Neural cell (in vitro differentiated cells): ENCODE measurements around the gene PDGFA. TPM values are rescaled to one million over a fixed set of nuclear protein-coding genes. Genes with fewer than 3 reads are reported as not detected.

Experiments
- H2AFZ ChIP-seq: fragments of 200-600, 300-800 bp; sonication (generic), shearing (Covaris generic); 2 replicates; pipeline ENCODE4 v1.6.0; 2014; ENCODE audit warnings: low read depth, mild to moderate bottlenecking, antibody characterized with exemption, low read length, moderate library complexity
- H3F3A ChIP-seq: fragments of 200-600 bp; shearing (Covaris generic); 2 replicates; pipeline ENCODE4 v1.6.1; 2016; ENCODE audit warnings: mild to moderate bottlenecking, moderate library complexity, mixed read lengths, antibody characterized with exemption, low read length; ENCODE audit not compliant: insufficient read depth, poor library complexity, severe bottlenecking
- H3K27ac ChIP-seq: fragments of 200-600, 300-800 bp; sonication (generic), shearing (Covaris generic); 2 replicates; pipeline ENCODE4 v1.5.1; 2014; ENCODE audit warnings: mild to moderate bottlenecking, low read length, moderate library complexity
- H3K27me3 ChIP-seq: fragments of 300-800, 200-600 bp; sonication (generic), shearing (Covaris generic); 2 replicates; pipeline ENCODE4 v1.6.0; 2014; ENCODE audit warnings: mild to moderate bottlenecking, low read depth, low read length, moderate library complexity; ENCODE audit not compliant: insufficient read depth
- H3K36me3 ChIP-seq: fragments of 300-800, 200-600 bp; sonication (generic), shearing (Covaris generic); 2 replicates; pipeline ENCODE4 v1.5.1; 2014; ENCODE audit warnings: mild to moderate bottlenecking, antibody characterized with exemption, low read length, moderate library complexity; ENCODE audit not compliant: insufficient read depth
- H3K4me2 ChIP-seq: fragments of 300-800, 200-600 bp; sonication (generic), shearing (Covaris generic); 2 replicates; pipeline ENCODE4 v1.6.0; 2014; ENCODE audit warnings: mild to moderate bottlenecking, low read length
- H3K4me3 ChIP-seq: fragments of 300-800, 200-600 bp; sonication (generic), shearing (Covaris generic); 2 replicates; pipeline ENCODE4 v1.5.1; 2014; ENCODE audit warnings: mild to moderate bottlenecking, low read length, moderate library complexity
- H3K79me2 ChIP-seq: fragments of 200-600 bp; shearing (Covaris generic); replicated peaks from 2 replicates; pipeline ENCODE4 v1.6.0; 2014; ENCODE audit warnings: mild to moderate bottlenecking, low read length, moderate library complexity; ENCODE audit not compliant: insufficient read depth
- H3K9ac ChIP-seq: fragments of 300-800, 200-600 bp; sonication (generic), shearing (Covaris generic); 2 replicates; pipeline ENCODE4 v1.6.1; 2016; ENCODE audit warnings: mild to moderate bottlenecking, low read length, mixed read lengths
- H3K9me2 ChIP-seq: fragments of 200-600 bp; shearing (Covaris generic); 2 replicates; pipeline ENCODE4 v1.6.1; 2016; ENCODE audit warnings: mild to moderate bottlenecking, low read length, mixed read lengths; ENCODE audit not compliant: insufficient read depth
- H3K9me3 ChIP-seq: fragments of 200-600, 300-800 bp; sonication (generic), shearing (Covaris generic); 2 replicates; pipeline ENCODE4 v1.6.1; 2016; ENCODE audit warnings: mild to moderate bottlenecking, mixed run types, low read length, moderate library complexity, mixed read lengths
- H4K20me1 ChIP-seq: fragments of 200-600 bp; shearing (Covaris generic); 2 replicates; pipeline ENCODE4 v1.6.1; 2016; ENCODE audit warnings: mild to moderate bottlenecking, mixed run types; ENCODE audit not compliant: insufficient read depth
- CTCF ChIP-seq: fragments of 450-650 bp; IDR thresholded peaks from 2 replicates; pipeline ENCODE4 v1.5.1; 2014; ENCODE audit warnings: antibody characterized with exemption, mild to moderate bottlenecking, moderate library complexity; ENCODE audit not compliant: poor library complexity, severe bottlenecking
- EP300 ChIP-seq: fragments of 450-650 bp; conservative IDR thresholded peaks from 2 replicates; pipeline ENCODE4 v1.6.1; 2014; ENCODE audit warnings: antibody characterized with exemption, mild to moderate bottlenecking, moderate library complexity; ENCODE audit not compliant: poor library complexity, severe bottlenecking
- EZH2 ChIP-seq: fragments of 200-600, 300-800 bp; shearing (Covaris generic), sonication (generic); IDR thresholded peaks from 2 replicates; pipeline ENCODE4 v1.6.1; 2014; ENCODE audit warnings: antibody characterized with exemption, low read length, borderline replicate concordance, mild to moderate bottlenecking; ENCODE audit not compliant: insufficient read depth, poor library complexity, severe bottlenecking
- MXI1 ChIP-seq: fragments of 450-650 bp; conservative IDR thresholded peaks from 2 replicates; pipeline ENCODE4 v1.6.1; 2014; ENCODE audit warnings: antibody characterized with exemption, mild to moderate bottlenecking; ENCODE audit not compliant: poor library complexity, severe bottlenecking
- POLR2AphosphoS5 ChIP-seq: IDR thresholded peaks from 2 replicates; pipeline ENCODE4 v1.6.1; 2012
- RAD21 ChIP-seq: fragments of 450-650 bp; conservative IDR thresholded peaks from 2 replicates; pipeline ENCODE4 v1.6.1; 2014; ENCODE audit warnings: antibody characterized with exemption, mild to moderate bottlenecking, moderate library complexity
- REST ChIP-seq: IDR thresholded peaks from 2 replicates; pipeline ENCODE4 v1.6.1; 2012; ENCODE audit warnings: borderline replicate concordance
- SMC3 ChIP-seq: fragments of 450-650 bp; conservative IDR thresholded peaks from 2 replicates; pipeline ENCODE4 v1.6.1; 2014; ENCODE audit warnings: antibody characterized with exemption, mild to moderate bottlenecking, moderate library complexity; ENCODE audit not compliant: poor library complexity
- TAF1 ChIP-seq: IDR thresholded peaks from 2 replicates; pipeline ENCODE4 v1.6.1; 2012; ENCODE audit warnings: low read depth
- polyA plus RNA-seq: library from polyadenylated mRNA; depleted of rRNA; stranded (reverse); fragments of >200 nt; gene quantifications from 2 replicates; pipeline ENCODE4 v1.2.3, GENCODE V29; 2014

The PDGFA gene
- polyA plus RNA-seq, 1 donor from 2014 or later = 4.1 TPM

GRCh38 chr7:532379-533143 lies 12.9 kb upstream of the PDGFA start:
- Histone ChIP-seq H3K4me3 (no peak overlapping the region), H3K36me3 (no peaks in the 10 kb centered on the region), H4K20me1 (no peaks in the 10 kb centered on the region), H2AFZ (no peak overlapping the region), H3F3A (no peaks in the 10 kb centered on the region), H3K9ac (no peak overlapping the region), H3K4me2 (no peak overlapping the region), H3K9me3 (no peaks in the 10 kb centered on the region), H3K27ac (no peak overlapping the region), H3K9me2 (no peaks in the 10 kb centered on the region), H3K79me2 (no peaks in the 10 kb centered on the region), H3K27me3 (no peaks in the 10 kb centered on the region)
- no peak for TF ChIP-seq CTCF
- no peak for TF ChIP-seq POLR2AphosphoS5
- TF ChIP-seq EP300 = no peak
- TF ChIP-seq TAF1 = no peak
- TF ChIP-seq MXI1 = no peak
- TF ChIP-seq EZH2 = no peak
- TF ChIP-seq REST = no peak
- TF ChIP-seq RAD21 = no peak
- TF ChIP-seq SMC3 = no peak

- H2AFZ ChIP-seq = no peak overlapping the region
- H4K20me1 ChIP-seq = no peaks in the 10 kb centered on the region
- no peaks in the 10 kb centered on the region for H3K79me2 ChIP-seq
- no peak overlapping the region for H3K4me3 ChIP-seq
- no peaks in the 10 kb centered on the region for H3K9me2 ChIP-seq
- H3K27me3 ChIP-seq = no peaks in the 10 kb centered on the region
- TF ChIP-seq TAF1 = no peak
- no peak for TF ChIP-seq POLR2AphosphoS5
- no peak for TF ChIP-seq REST
- no peak for TF ChIP-seq MXI1
- no peak for TF ChIP-seq RAD21
- TF ChIP-seq CTCF = no peak
- no peak for TF ChIP-seq EZH2
- TF ChIP-seq SMC3 = no peak
- TF ChIP-seq EP300 = no peak
- no peaks in the 10 kb centered on the region for H3K36me3 ChIP-seq
- no peak overlapping the region for H3K4me2 ChIP-seq
- no peaks in the 10 kb centered on the region for H3K9me3 ChIP-seq
- no peak overlapping the region for H3K27ac ChIP-seq
- no peaks in the 10 kb centered on the region for H3F3A ChIP-seq
- no peak overlapping the region for H3K9ac ChIP-seq
Measured at GRCh38 chr7:531777-532176, 12.1 kb upstream of the PDGFA start.
